Suprapubic skin (tissue), 3 donors: Measurements from ENCODE around the gene SLIT1.

Experiments
- EP300 ChIP-seq: sonication (generic); formaldehyde crosslinking; IDR thresholded peaks from one replicate; pipeline ENCODE4 v1.6.1; 2017; ENCODE audit warnings: antibody characterized with exemption
- TF ChIP-seq, protein P1 (sequence below), 2 donors: fragments of 200-600 bp in 1 of 2; fragments of 450-650 bp in 1 of 2; sonication (generic) in 1 of 2; IDR thresholded peaks; one replicate each; pipeline ENCODE4 v1.5.1; 2016 to 2019; ENCODE audit warnings: antibody characterized with exemption in 2 of 2, mild to moderate bottlenecking in 1 of 2, moderate library complexity in 1 of 2

DNA sequence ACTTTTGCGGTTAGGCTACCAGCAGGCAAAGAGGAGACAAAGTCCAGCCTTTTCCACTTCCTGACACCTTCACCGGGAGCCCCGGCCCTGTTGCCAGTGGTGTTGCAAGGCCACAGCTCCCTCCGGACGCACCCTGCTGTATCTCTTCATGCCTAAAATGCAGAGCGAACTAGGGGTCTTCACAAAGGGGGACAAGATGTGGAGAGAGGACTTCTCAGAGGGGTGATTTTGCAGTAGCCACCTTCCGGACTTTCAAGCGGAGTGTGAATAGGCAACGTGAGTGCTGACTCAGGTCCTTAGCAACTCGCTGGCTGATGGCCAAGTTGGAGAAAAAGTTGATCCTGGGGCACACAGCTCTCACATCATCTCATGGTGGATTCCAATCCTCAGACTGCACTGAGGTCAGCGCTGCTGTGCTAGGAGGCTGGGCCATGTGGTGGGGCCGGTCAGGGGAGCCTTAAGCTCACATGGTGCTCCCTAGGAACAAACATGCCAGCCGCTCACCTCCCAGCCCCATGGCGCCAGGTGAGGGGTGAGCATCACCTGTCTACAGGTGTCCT, 187.3 kb downstream of the SLIT1 start:
- TF ChIP-seq, protein P1, sequence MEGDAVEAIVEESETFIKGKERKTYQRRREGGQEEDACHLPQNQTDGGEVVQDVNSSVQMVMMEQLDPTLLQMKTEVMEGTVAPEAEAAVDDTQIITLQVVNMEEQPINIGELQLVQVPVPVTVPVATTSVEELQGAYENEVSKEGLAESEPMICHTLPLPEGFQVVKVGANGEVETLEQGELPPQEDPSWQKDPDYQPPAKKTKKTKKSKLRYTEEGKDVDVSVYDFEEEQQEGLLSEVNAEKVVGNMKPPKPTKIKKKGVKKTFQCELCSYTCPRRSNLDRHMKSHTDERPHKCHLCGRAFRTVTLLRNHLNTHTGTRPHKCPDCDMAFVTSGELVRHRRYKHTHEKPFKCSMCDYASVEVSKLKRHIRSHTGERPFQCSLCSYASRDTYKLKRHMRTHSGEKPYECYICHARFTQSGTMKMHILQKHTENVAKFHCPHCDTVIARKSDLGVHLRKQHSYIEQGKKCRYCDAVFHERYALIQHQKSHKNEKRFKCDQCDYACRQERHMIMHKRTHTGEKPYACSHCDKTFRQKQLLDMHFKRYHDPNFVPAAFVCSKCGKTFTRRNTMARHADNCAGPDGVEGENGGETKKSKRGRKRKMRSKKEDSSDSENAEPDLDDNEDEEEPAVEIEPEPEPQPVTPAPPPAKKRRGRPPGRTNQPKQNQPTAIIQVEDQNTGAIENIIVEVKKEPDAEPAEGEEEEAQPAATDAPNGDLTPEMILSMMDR (IDR thresholded peaks at IDR 0.05) = no peak
- TF ChIP-seq EP300 = no peak
